IMR-90 (cell line): Measurements from ENCODE around the gene COL23A1.

ENCODE experiments used
- BHLHE40 ChIP-seq: fragments of 150-350 bp; IDR thresholded peaks from 2 replicates; pipeline ENCODE4 v1.6.1; 2016; ENCODE audit warnings: mild to moderate bottlenecking, low read depth, low read length
- CHD1 ChIP-seq: IDR thresholded peaks from 2 replicates; pipeline ENCODE4 v1.6.1; 2012; ENCODE audit warnings: low read depth, low read length, improper control_type of control experiment
- FOS ChIP-seq: fragments of 150-350 bp; IDR thresholded peaks from 2 replicates; pipeline ENCODE4 v1.6.1; 2016; ENCODE audit warnings: low read depth, low read length
- MAFK ChIP-seq: IDR thresholded peaks from 2 replicates; pipeline ENCODE4 v1.6.1; 2012; ENCODE audit warnings: low read depth, low read length, improper control_type of control experiment
- MAZ ChIP-seq: IDR thresholded peaks from 2 replicates; pipeline ENCODE4 v1.6.1; 2012; ENCODE audit warnings: low read depth, mild to moderate bottlenecking, low read length, improper control_type of control experiment, moderate library complexity, borderline replicate concordance
- MXI1 ChIP-seq: IDR thresholded peaks from 2 replicates; pipeline ENCODE4 v1.6.1; 2012; ENCODE audit warnings: low read depth, mild to moderate bottlenecking, low read length, moderate library complexity, borderline replicate concordance
- NFE2L2 ChIP-seq: fragments of 150-350 bp; IDR thresholded peaks from 2 replicates; pipeline ENCODE4 v1.6.1; 2016; ENCODE audit warnings: low read depth, mild to moderate bottlenecking, low read length
- POLR2A ChIP-seq: IDR thresholded peaks from 2 replicates; pipeline ENCODE4 v1.6.1; 2012; ENCODE audit warnings: mild to moderate bottlenecking, low read depth, low read length
- RAD21 ChIP-seq: IDR thresholded peaks from 2 replicates; pipeline ENCODE4 v1.6.1; 2012; ENCODE audit warnings: low read length, improper control_type of control experiment
- RCOR1 ChIP-seq: IDR thresholded peaks from 2 replicates; pipeline ENCODE4 v1.6.1; 2012; ENCODE audit warnings: mild to moderate bottlenecking, low read length, improper control_type of control experiment; ENCODE audit not compliant: insufficient replicate concordance
- RFX5 ChIP-seq: IDR thresholded peaks from 2 replicates; pipeline ENCODE4 v1.8.0; 2012; ENCODE audit warnings: low read depth, mild to moderate bottlenecking, low read length, moderate library complexity
- TF ChIP-seq, protein P1 (sequence below): conservative IDR thresholded peaks from 2 replicates; pipeline ENCODE4 v1.5.1; 2012; ENCODE audit warnings: mild to moderate bottlenecking, low read depth, low read length, improper control_type of control experiment
- TF ChIP-seq, protein P2 (sequence below): fragments of 150-350 bp; IDR thresholded peaks from 2 replicates; pipeline ENCODE4 v1.6.1; 2016; ENCODE audit warnings: low read depth, mild to moderate bottlenecking, low read length, moderate library complexity, borderline replicate concordance
- TF ChIP-seq, protein P3 (sequence below): fragments of 150-350 bp; IDR thresholded peaks from 2 replicates; pipeline ENCODE4 v1.6.1; 2017; ENCODE audit warnings: mild to moderate bottlenecking, antibody characterized with exemption, low read length, low read depth

DNA sequence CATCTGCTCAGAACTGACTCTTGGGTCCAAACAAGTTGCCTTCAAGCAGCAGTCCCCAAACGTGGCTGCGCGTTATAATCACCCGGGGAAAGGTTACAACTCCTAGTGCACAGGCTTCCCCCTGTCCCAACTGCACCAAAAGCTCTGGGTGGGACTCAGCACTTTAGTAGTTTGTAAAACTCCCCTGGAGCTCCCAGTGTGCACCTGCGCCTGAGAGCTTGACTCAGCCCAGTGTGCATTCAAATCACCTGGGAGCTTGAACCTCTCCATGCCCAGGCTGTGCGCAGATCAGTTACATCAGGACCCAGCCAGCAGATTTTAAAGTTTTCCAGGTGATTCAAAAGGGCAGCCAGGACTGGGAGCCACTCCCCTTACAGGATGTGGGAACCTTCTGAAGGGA, 151.4 kb downstream of the COL23A1 start:
- TF ChIP-seq POLR2A: no peak
- no peak for TF ChIP-seq RAD21
- TF ChIP-seq, protein P1, sequence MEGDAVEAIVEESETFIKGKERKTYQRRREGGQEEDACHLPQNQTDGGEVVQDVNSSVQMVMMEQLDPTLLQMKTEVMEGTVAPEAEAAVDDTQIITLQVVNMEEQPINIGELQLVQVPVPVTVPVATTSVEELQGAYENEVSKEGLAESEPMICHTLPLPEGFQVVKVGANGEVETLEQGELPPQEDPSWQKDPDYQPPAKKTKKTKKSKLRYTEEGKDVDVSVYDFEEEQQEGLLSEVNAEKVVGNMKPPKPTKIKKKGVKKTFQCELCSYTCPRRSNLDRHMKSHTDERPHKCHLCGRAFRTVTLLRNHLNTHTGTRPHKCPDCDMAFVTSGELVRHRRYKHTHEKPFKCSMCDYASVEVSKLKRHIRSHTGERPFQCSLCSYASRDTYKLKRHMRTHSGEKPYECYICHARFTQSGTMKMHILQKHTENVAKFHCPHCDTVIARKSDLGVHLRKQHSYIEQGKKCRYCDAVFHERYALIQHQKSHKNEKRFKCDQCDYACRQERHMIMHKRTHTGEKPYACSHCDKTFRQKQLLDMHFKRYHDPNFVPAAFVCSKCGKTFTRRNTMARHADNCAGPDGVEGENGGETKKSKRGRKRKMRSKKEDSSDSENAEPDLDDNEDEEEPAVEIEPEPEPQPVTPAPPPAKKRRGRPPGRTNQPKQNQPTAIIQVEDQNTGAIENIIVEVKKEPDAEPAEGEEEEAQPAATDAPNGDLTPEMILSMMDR: no peak
- TF ChIP-seq, protein P2, sequence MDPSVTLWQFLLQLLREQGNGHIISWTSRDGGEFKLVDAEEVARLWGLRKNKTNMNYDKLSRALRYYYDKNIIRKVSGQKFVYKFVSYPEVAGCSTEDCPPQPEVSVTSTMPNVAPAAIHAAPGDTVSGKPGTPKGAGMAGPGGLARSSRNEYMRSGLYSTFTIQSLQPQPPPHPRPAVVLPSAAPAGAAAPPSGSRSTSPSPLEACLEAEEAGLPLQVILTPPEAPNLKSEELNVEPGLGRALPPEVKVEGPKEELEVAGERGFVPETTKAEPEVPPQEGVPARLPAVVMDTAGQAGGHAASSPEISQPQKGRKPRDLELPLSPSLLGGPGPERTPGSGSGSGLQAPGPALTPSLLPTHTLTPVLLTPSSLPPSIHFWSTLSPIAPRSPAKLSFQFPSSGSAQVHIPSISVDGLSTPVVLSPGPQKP: no peak
- no peak for TF ChIP-seq MXI1
- TF ChIP-seq BHLHE40: no peak
- TF ChIP-seq MAFK: no peak
- no peak for TF ChIP-seq FOS
- no peak for TF ChIP-seq RCOR1
- TF ChIP-seq MAZ: no peak
- TF ChIP-seq NFE2L2: no peak
- TF ChIP-seq, protein P3, sequence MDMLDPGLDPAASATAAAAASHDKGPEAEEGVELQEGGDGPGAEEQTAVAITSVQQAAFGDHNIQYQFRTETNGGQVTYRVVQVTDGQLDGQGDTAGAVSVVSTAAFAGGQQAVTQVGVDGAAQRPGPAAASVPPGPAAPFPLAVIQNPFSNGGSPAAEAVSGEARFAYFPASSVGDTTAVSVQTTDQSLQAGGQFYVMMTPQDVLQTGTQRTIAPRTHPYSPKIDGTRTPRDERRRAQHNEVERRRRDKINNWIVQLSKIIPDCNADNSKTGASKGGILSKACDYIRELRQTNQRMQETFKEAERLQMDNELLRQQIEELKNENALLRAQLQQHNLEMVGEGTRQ: no peak
- no peak for TF ChIP-seq RFX5
- no peak for TF ChIP-seq CHD1
